ENCODE data around the gene DCC. TPM values are rescaled to one million over a fixed set of nuclear protein-coding genes. Genes with fewer than 3 reads are reported as not detected.

Gene DCC
- total RNA-seq, 2 donors from 2014 or later, result 0.86 to 3.2 TPM

- intact Hi-C loops (cut with DNase I), result no loop called here
- no peak for DNase-seq (ENCODE audit: low spot score)
Observed at GRCh38 chr18:52553441-52553840, 213.4 kb downstream of the DCC start.

GRCh38 chr18:52554180-52554579, 214.2 kb downstream of the DCC start:
- intact Hi-C loops (cut with DNase I), result no loop called here
- DNase-seq (ENCODE audit: low spot score), result no peak

DNA sequence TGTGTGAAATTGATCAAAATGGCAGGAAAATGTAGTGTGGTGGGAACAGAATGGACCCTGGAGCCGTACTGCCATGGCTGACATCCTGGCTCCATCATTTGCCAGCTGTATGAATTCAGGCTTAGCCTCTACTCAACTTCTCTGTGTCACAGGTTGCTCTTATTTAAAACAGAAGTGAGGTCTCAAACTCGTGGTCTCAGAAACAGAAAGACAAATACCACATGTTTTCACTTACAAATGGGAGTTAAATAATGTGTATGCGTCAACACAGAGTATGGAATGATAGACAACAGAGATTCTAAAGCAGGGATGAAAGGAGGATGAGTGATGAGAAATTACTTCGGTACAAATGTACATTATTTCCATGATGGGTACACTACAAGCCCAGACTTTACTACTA, 227.4 kb downstream of the DCC start:
- no peak for DNase-seq (ENCODE audit: low spot score)
- intact Hi-C loops (cut with DNase I), result no loop called here

DNA sequence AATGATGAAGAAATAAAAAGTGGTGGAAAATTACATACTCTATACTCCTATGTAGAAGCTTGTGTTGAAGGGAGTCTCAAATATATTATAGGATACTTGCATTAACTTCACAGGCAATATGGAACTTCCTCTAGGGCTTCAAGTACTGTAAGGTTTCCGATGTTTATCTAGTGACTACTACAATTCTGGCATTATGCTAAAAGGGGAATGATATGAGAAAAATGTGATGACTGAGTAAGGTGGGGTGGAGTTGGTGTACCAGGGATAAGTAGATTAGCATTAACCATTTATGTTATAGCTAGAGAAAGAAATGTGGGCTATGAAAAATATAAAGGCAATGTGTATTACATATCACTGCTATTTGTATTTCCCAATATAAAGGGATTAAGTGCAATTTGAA, 229.5 kb downstream of the DCC start:
- DNase-seq (ENCODE audit: low spot score), result no peak
- intact Hi-C loops (cut with DNase I), result no loop called here

GRCh38 chr18:52570975-52571374, 231.0 kb downstream of the DCC start:
- intact Hi-C loops (cut with DNase I), result no loop called here
- no peak for DNase-seq (ENCODE audit: low spot score)

- no peak for DNase-seq (ENCODE audit: low spot score)
- intact Hi-C loops (cut with DNase I), result no loop called here
Observed at GRCh38 chr18:52572036-52573000, 232.3 kb downstream of the DCC start.

- intact Hi-C loops (cut with DNase I), result no loop called here
- DNase-seq (ENCODE audit: low spot score), result no peak
Observed at GRCh38 chr18:52577795-52578194, 237.8 kb downstream of the DCC start.

- intact Hi-C loops (cut with DNase I), result no loop called here
- DNase-seq (ENCODE audit: low spot score), result no peak
Observed at GRCh38 chr18:52582061-52582460, 242.1 kb downstream of the DCC start.

GRCh38 chr18:52582516-52582915, 242.5 kb downstream of the DCC start:
- intact Hi-C loops (cut with DNase I), result no loop called here
- no peak for DNase-seq (ENCODE audit: low spot score)

DNA sequence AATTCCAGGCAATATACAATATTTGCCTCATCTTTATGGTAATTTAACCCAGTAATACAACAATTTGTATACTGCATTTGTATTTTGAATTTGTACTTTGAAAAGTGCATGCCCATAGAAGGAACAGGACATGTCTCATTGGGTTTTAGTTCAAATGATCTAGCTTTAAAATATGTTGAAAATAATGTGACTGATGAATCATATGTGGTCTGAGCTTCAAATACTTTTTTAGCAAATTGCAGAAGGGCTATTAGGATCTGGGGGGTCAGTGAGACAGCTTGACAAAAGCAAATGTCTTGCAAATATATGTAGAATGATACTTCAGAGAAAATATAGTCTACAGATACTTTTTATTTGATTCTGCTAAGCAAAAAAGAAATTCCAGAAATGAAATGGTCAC, 248.9 kb downstream of the DCC start:
- intact Hi-C loops (cut with DNase I), result no loop called here
- no peak for DNase-seq (ENCODE audit: low spot score)

DNA sequence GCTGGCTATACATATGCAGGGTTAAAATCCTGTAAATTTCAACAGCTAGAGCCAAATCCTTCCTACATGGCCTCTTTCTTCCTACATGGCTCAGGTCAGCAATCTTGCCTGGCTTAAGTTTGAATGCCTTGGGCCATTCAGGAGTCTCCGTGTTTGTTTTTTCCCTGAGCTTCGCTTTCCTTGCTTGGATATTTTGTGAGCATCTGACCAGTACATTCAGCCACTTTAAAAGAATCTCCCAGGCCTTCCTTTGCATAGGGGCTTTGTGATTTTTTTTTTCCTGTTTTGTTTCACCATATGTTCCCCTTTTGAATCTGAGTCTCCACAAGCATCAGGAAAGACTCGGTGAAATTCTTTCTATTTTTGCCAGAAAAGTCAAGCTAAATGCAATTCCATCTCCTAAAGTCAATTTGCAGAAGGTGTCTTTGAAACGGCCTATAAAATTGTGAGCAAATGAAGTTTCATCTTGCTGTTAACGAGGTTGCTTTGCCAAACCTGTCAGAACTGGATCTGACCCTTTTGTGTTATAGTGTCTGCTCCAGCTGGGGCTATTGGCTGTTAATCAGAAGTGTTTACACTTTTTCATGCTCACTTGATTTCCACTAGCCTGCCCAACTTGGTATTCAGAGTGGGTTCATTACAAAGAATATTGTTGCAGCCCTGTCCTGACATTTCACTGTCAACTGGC, 256.9 kb downstream of the DCC start:
- intact Hi-C loops (cut with DNase I), result no loop called here
- no peak for DNase-seq (ENCODE audit: low spot score)

GRCh38 chr18:52598921-52599320, 258.9 kb downstream of the DCC start:
- intact Hi-C loops (cut with DNase I), result no loop called here
- DNase-seq (ENCODE audit: low spot score), result no peak

DNA sequence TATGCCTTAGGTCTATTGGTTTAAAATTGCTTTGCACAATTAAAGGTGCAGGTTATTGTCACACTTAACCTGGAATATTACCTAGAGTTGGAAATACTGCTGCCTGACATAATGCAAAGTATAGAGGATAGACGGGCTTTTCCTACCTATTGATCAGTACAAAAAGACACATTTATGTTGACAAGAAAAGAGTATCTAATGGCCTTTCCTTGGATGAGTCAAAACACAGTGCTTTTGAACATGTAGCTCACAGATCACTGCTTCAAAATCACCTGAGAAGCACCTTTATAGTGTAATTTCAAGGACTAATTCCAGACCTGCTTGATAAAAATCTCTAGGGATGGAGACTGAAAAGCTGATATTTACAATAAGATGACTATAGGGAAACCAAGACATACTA, 262.8 kb downstream of the DCC start:
- intact Hi-C loops (cut with DNase I), result no loop called here
- no peak for DNase-seq (ENCODE audit: low spot score)

DNA sequence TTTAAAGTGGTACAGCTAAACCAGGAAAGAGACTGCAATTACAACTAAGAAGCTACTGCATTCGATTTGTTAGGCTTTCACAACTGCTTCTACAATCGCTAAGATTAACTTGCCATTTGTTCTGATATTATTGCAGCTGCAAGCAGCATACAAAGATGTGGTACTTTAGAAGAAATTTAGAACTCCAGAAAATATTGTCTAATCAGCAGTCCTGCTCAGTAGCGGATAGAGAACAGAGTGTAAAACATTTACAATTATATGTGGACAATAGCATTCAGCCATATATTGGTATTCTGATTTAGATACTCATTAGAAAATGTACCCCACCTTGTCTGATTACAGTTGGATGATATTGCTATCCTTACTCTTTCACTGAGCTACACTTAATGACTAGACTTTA, 265.3 kb downstream of the DCC start:
- intact Hi-C loops (cut with DNase I), result no loop called here
- DNase-seq (ENCODE audit: low spot score), result no peak

- no peak for DNase-seq (ENCODE audit: low spot score)
- intact Hi-C loops (cut with DNase I), result no loop called here
Observed at GRCh38 chr18:52607985-52608384, 268.0 kb downstream of the DCC start.

- intact Hi-C loops (cut with DNase I), result no loop called here
- no peak for DNase-seq (ENCODE audit: low spot score)
Observed at GRCh38 chr18:52610451-52611115, 270.6 kb downstream of the DCC start.

DNA sequence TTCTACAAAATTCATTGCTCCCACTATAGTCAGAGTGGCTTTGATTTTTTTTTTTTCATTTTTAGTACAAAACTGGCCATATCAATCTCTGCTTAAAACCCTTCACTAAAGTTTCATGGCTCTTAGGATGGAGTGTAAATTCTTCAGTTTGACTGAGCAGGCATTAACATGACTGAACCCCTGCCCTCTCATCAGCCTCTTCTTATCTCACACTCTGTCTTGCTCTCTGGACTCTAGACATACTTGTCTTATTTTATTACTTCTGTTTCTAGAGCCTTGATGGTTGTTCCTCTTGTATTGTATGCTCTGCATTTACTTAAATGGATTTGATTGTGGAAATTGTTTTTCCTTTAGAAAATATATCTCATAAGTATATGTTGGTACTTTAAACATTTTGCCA, 272.4 kb downstream of the DCC start:
- DNase-seq (ENCODE audit: low spot score), result no peak
- intact Hi-C loops (cut with DNase I), result no loop called here

DNA sequence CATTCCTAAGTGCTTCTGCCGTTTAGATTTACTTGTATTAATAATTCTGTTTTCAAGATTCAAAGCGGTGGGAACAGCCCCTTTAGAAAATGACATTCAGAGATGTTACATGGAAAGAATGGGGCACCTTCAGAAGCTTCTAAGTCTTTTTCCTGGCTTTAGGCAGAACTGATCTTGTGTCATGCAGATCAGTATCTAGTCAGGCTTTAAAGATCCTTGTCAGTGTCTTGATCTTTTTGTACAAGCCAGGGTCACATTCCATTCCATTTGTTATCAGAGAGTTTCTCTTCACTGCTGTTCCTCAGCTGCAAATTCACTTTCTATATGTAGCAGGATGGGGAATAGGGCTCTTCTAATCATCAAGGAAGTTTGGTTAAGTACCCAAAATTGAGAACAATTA, 275.3 kb downstream of the DCC start:
- intact Hi-C loops (cut with DNase I), result no loop called here
- no peak for DNase-seq (ENCODE audit: low spot score)

GRCh38 chr18:52615943-52616342, 275.9 kb downstream of the DCC start:
- intact Hi-C loops (cut with DNase I), result no loop called here
- no peak for DNase-seq (ENCODE audit: low spot score)

DNA sequence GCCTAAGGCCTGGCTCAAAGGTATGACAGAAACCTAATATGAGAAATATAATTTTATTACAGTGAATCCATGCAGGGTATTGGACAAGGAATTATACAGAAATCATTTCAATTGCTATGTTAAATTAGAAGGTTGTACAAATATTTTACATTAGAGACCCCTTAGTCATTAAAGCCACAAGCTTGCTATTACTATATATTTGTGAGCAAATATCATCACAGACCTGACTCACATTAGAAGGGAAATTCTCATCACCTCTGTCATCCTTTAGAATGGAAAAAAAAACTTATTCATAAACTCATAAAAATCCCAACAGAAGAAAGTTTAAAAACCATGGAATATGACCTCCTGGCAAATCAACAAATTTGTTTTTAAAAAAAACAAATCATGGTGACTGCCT, 277.9 kb downstream of the DCC start:
- no peak for DNase-seq (ENCODE audit: low spot score)
- intact Hi-C loops (cut with DNase I), result no loop called here
